GM18505 (cell line): ENCODE measurements around the gene RAB3IL1.

Source experiments
- ATAC-seq: cut with Tn5 transposase; IDR thresholded peaks from one replicate; pipeline ENCODE4 v1.9.1; 2021; ENCODE audit not compliant: unreplicated experiment
- POLR2A ChIP-seq: IDR thresholded peaks from 4 replicates; pipeline ENCODE4 v1.6.1; 2011; ENCODE audit warnings: borderline replicate concordance; ENCODE audit not compliant: insufficient read depth, insufficient read length; ENCODE audit errors: extremely low read depth

The RAB3IL1 gene

GRCh38 chr11:61899146-61899841, 18.1 kb downstream of the RAB3IL1 start:
- peak; percentile 62 for ATAC-seq
- no peak for TF ChIP-seq POLR2A

GRCh38 chr11:61898247-61898582, 19.2 kb downstream of the RAB3IL1 start:
- ATAC-seq: no peak
- TF ChIP-seq POLR2A: no peak

GRCh38 chr11:61897387-61898246, 19.7 kb downstream of the RAB3IL1 start:
- TF ChIP-seq POLR2A: no peak
- ATAC-seq: no peak

GRCh38 chr11:61896665-61897386, 20.5 kb downstream of the RAB3IL1 start:
- no peak for TF ChIP-seq POLR2A
- ATAC-seq: no peak

GRCh38 chr11:61895718-61896059, 21.7 kb downstream of the RAB3IL1 start:
- no peak for ATAC-seq
- no peak for TF ChIP-seq POLR2A

- no peak for ATAC-seq
- TF ChIP-seq POLR2A: no peak
Measured at GRCh38 chr11:61895046-61895717, 22.2 kb downstream of the RAB3IL1 start.

- TF ChIP-seq POLR2A: no peak
- ATAC-seq: no peak
Measured at GRCh38 chr11:61893981-61894380, 23.4 kb downstream of the RAB3IL1 start.

GRCh38 chr11:61892085-61892370, 25.3 kb downstream of the RAB3IL1 start:
- ATAC-seq: peak; percentile 35
- no peak for TF ChIP-seq POLR2A

- ATAC-seq: peak; percentile 52
- TF ChIP-seq POLR2A: no peak
Measured at GRCh38 chr11:61891331-61892084, 25.9 kb downstream of the RAB3IL1 start, which contains the start of gene FADS3. FADS3 (minus strand) TSS chr11:61891545; CDS start chr11:61891381, 164 bp downstream.

- no peak for TF ChIP-seq POLR2A
- ATAC-seq: peak; percentile 22
Measured at GRCh38 chr11:61890529-61891330, 26.6 kb downstream of the RAB3IL1 start.

GRCh38 chr11:61889831-61890230, 27.5 kb downstream of the RAB3IL1 start:
- TF ChIP-seq POLR2A: no peak
- ATAC-seq: no peak

- no peak for ATAC-seq
- no peak for TF ChIP-seq POLR2A
Measured at GRCh38 chr11:61888590-61888989, 28.8 kb downstream of the RAB3IL1 start.
